ENCODE data around the gene STIM2.

DNA sequence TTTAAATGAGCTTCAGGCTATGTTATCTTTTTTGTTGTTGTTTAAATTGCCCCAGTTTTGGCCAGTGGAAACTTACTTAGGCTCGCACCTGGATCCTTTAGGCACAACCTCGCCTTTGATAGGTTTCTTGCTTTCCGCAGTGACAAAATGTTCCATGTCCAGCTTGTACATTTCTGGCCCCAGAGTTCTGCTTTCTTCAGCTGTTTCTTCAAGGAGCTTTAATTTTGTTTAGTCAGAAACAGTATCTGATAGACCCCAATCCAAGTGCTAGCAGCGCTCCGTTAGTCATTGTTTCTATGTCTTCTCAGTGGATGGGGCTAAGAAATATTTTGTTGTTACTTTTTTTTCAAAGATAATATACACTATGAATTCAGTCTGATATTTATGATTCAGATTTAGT is 82.8 kb downstream of the STIM2 start:
- TF ChIP-seq SP1 (IDR thresholded peaks at IDR 0.05) (no peak), ZNF384 (IDR thresholded peaks at IDR 0.05) (no peak), NFRKB (IDR thresholded peaks at IDR 0.05) (no peak), LEF1 (IDR thresholded peaks at IDR 0.05; ENCODE audit: borderline replicate concordance) (no peak), ELF4 (IDR thresholded peaks at IDR 0.05) (no peak), SUZ12 (IDR thresholded peaks at IDR 0.05) (no peak), FOXM1 (IDR thresholded peaks at IDR 0.05; ENCODE audit: borderline replicate concordance) (no peak), PKNOX1 (IDR thresholded peaks at IDR 0.05) (no peak), FOXA1 (IDR thresholded peaks at IDR 0.05) (no peak), FOXK2 (IDR thresholded peaks at IDR 0.05) (no peak), HDGF (IDR thresholded peaks at IDR 0.05; ENCODE audit: borderline replicate concordance) (no peak)
